ENCODE results near the gene ARSD.

The ARSD gene

GRCh38 chrX:2928583-2929434 is at the start of gene ARSD:
TSS of gene ARSD (minus strand) at chrX:2929339. CDS start at chrX:2929275, 64 bp downstream.
- no peak for TF ChIP-seq GATA3 (IDR thresholded peaks at IDR 0.05; ENCODE audit: low read depth, low read length)
- no peak for TF ChIP-seq GATA2 (IDR thresholded peaks at IDR 0.05; ENCODE audit: low read depth, low read length)

- no peak for TF ChIP-seq GATA2 (IDR thresholded peaks at IDR 0.05; ENCODE audit: low read depth, low read length)
- no peak for TF ChIP-seq GATA3 (IDR thresholded peaks at IDR 0.05; ENCODE audit: low read depth, low read length)
These were observed 45.8 kb upstream of the ARSD start for GRCh38 chrX:2974961-2975360.

- TF ChIP-seq GATA3 (IDR thresholded peaks at IDR 0.05; ENCODE audit: low read depth, low read length) (no peak), GATA2 (IDR thresholded peaks at IDR 0.05; ENCODE audit: low read depth, low read length) (no peak)
These were observed 43.3 kb upstream of the ARSD start for GRCh38 chrX:2972391-2972790.

- TF ChIP-seq GATA3 (IDR thresholded peaks at IDR 0.05; ENCODE audit: low read depth, low read length) (no peak), GATA2 (IDR thresholded peaks at IDR 0.05; ENCODE audit: low read depth, low read length) (no peak)
These were observed 39.9 kb upstream of the ARSD start for GRCh38 chrX:2969021-2969420.

GRCh38 chrX:2967998-2968909 is 39.1 kb upstream of the ARSD start:
- no peak for TF ChIP-seq GATA3 (IDR thresholded peaks at IDR 0.05; ENCODE audit: low read depth, low read length)
- TF ChIP-seq GATA2 (IDR thresholded peaks at IDR 0.05; ENCODE audit: low read depth, low read length), result no peak

GRCh38 chrX:2967584-2967983 is 38.4 kb upstream of the ARSD start:
- no peak for TF ChIP-seq GATA2 (IDR thresholded peaks at IDR 0.05; ENCODE audit: low read depth, low read length)
- TF ChIP-seq GATA3 (IDR thresholded peaks at IDR 0.05; ENCODE audit: low read depth, low read length), result no peak

- no peak for TF ChIP-seq GATA2 (IDR thresholded peaks at IDR 0.05; ENCODE audit: low read depth, low read length)
- TF ChIP-seq GATA3 (IDR thresholded peaks at IDR 0.05; ENCODE audit: low read depth, low read length), result no peak
These were observed 37.9 kb upstream of the ARSD start for GRCh38 chrX:2967012-2967411.

- TF ChIP-seq GATA3 (IDR thresholded peaks at IDR 0.05; ENCODE audit: low read depth, low read length) (no peak), GATA2 (IDR thresholded peaks at IDR 0.05; ENCODE audit: low read depth, low read length) (no peak)
These were observed 36.8 kb upstream of the ARSD start for GRCh38 chrX:2965965-2966364.

- TF ChIP-seq GATA2 (IDR thresholded peaks at IDR 0.05; ENCODE audit: low read depth, low read length) (no peak), GATA3 (IDR thresholded peaks at IDR 0.05; ENCODE audit: low read depth, low read length) (no peak)
These were observed 33.2 kb upstream of the ARSD start for GRCh38 chrX:2962381-2962780.

GRCh38 chrX:2960861-2961515 is 31.8 kb upstream of the ARSD start:
- TF ChIP-seq GATA2 (IDR thresholded peaks at IDR 0.05; ENCODE audit: low read depth, low read length) (no peak), GATA3 (IDR thresholded peaks at IDR 0.05; ENCODE audit: low read depth, low read length) (no peak)

GRCh38 chrX:2958199-2958598 is 29.1 kb upstream of the ARSD start:
- TF ChIP-seq GATA3 (IDR thresholded peaks at IDR 0.05; ENCODE audit: low read depth, low read length) (no peak), GATA2 (IDR thresholded peaks at IDR 0.05; ENCODE audit: low read depth, low read length) (no peak)

GRCh38 chrX:2955838-2956237 is 26.7 kb upstream of the ARSD start:
- TF ChIP-seq GATA2 (IDR thresholded peaks at IDR 0.05; ENCODE audit: low read depth, low read length) (no peak), GATA3 (IDR thresholded peaks at IDR 0.05; ENCODE audit: low read depth, low read length) (no peak)

- TF ChIP-seq GATA3 (IDR thresholded peaks at IDR 0.05; ENCODE audit: low read depth, low read length), result no peak
- no peak for TF ChIP-seq GATA2 (IDR thresholded peaks at IDR 0.05; ENCODE audit: low read depth, low read length)
These were observed 26.1 kb upstream of the ARSD start for GRCh38 chrX:2955281-2955680.

GRCh38 chrX:2954541-2954940 is 25.4 kb upstream of the ARSD start:
- TF ChIP-seq GATA3 (IDR thresholded peaks at IDR 0.05; ENCODE audit: low read depth, low read length), result no peak
- TF ChIP-seq GATA2 (IDR thresholded peaks at IDR 0.05; ENCODE audit: low read depth, low read length), result no peak

Data from SH-SY5Y (cell line).